ENCODE measurements around the gene TRIM63. TPM values are rescaled to one million over a fixed set of nuclear protein-coding genes. Genes with fewer than 3 reads are reported as not detected.
A peak's percentile ranks its signal among the peaks of the same experiment; 100 is the strongest.

Gene TRIM63
- total RNA-seq, 8 experiments from 2014 or later, result 0.29 to 1.0 (median 0.31) TPM; not detected in 5

- 20 to 100% (median 93%) methylated on average over 1 to 5 of the region's 8 CpGs; no CpG with 5 or more reads in 3 of the 10 experiments for WGBS, 10 experiments
- in situ Hi-C loops (cut with MboI; ENCODE audit: low pct_unique_long_range_greater_than_20kb in 2 of 9, low sequenced_read_pairs in 9 of 9, unreplicated experiment in 9 of 9), result no loop called here
- Histone ChIP-seq H3K4me1 (replicated peaks in 1 of 2) (no peaks in the 10 kb centered on the region), H3K4me3 (no peak overlapping the region), H3K27ac (no peak overlapping the region)
- no peak for ATAC-seq (replicated peaks in 6 of 8)
Observed at GRCh38 chr1:26081267-26082019, 14.0 kb upstream of the TRIM63 start.

GRCh38 chr1:26079960-26080814 is 12.8 kb upstream of the TRIM63 start:
- in situ Hi-C loops (cut with MboI; ENCODE audit: low pct_unique_long_range_greater_than_20kb in 2 of 9, low sequenced_read_pairs in 9 of 9, unreplicated experiment in 9 of 9), result no loop called here
- 34 to 86% (median 63%) methylated on average over 4 to 9 of the region's 9 CpGs; no CpG with 5 or more reads in 1 of the 10 experiments for WGBS, 10 experiments

GRCh38 chr1:26079178-26079563 is 11.7 kb upstream of the TRIM63 start:
- in situ Hi-C loops (cut with MboI; ENCODE audit: low pct_unique_long_range_greater_than_20kb in 2 of 9, low sequenced_read_pairs in 9 of 9, unreplicated experiment in 9 of 9), result no loop called here
- Histone ChIP-seq H3K4me3 (no peak overlapping the region), H3K27ac (no peak overlapping the region), H3K4me1 (replicated peaks in 1 of 2) (no peaks in the 10 kb centered on the region)
- no peak for ATAC-seq (replicated peaks in 6 of 8)
- 40 to 80% (median 67%) methylated on average over 2 to 5 of the region's 7 CpGs; no CpG with 5 or more reads in 7 of the 10 experiments for WGBS, 10 experiments

More at GRCh38 chr1:26079960-26080814, 12.8 kb upstream of the TRIM63 start:
- Histone ChIP-seq H3K4me3 (no peak overlapping the region), H3K4me1 (replicated peaks in 1 of 2) (no peaks in the 10 kb centered on the region), H3K27ac (no peak overlapping the region)
- ATAC-seq (replicated peaks in 6 of 8), result no peak

GRCh38 chr1:26078286-26079177 is 11.1 kb upstream of the TRIM63 start:
- Histone ChIP-seq H3K27ac (no peak overlapping the region), H3K4me1 (replicated peaks in 1 of 2) (no peaks in the 10 kb centered on the region), H3K4me3 (no peak overlapping the region)
- in situ Hi-C loops (cut with MboI; ENCODE audit: low pct_unique_long_range_greater_than_20kb in 2 of 9, low sequenced_read_pairs in 9 of 9, unreplicated experiment in 9 of 9), result no loop called here
- no peak for ATAC-seq (replicated peaks in 6 of 8)
- WGBS, 10 experiments, result 42 to 91% (median 76%) methylated on average over 2 to 8 of the region's 8 CpGs

GRCh38 chr1:26077524-26077923 is 10.1 kb upstream of the TRIM63 start:
- ATAC-seq (replicated peaks in 6 of 8), result no peak
- Histone ChIP-seq H3K27ac (no peak overlapping the region), H3K4me3 (no peak overlapping the region), H3K4me1 (replicated peaks in 1 of 2) (no peaks in the 10 kb centered on the region)
- 100% methylated on average over 1 of the region's 1 CpG; no CpG with 5 or more reads in 4 of the 10 experiments for WGBS, 10 experiments
- in situ Hi-C loops (cut with MboI; ENCODE audit: low pct_unique_long_range_greater_than_20kb in 2 of 9, low sequenced_read_pairs in 9 of 9, unreplicated experiment in 9 of 9), result no loop called here

GRCh38 chr1:26075421-26076144 is 8.2 kb upstream of the TRIM63 start:
- in situ Hi-C loops (cut with MboI; ENCODE audit: low pct_unique_long_range_greater_than_20kb in 2 of 9, low sequenced_read_pairs in 9 of 9, unreplicated experiment in 9 of 9), result no loop called here
- ATAC-seq (replicated peaks in 6 of 8), result no peak
- 58 to 100% (median 81%) methylated on average over 1 to 3 of the region's 3 CpGs; no CpG with 5 or more reads in 2 of the 10 experiments for WGBS, 10 experiments
- Histone ChIP-seq H3K4me1 (replicated peaks in 1 of 2) (no peaks in the 10 kb centered on the region), H3K27ac (no peak overlapping the region), H3K4me3 (no peak overlapping the region)

GRCh38 chr1:26072305-26072704 is 4.9 kb upstream of the TRIM63 start:
- Histone ChIP-seq H3K4me1 (replicated peaks in 1 of 2) (no peaks in the 10 kb centered on the region), H3K4me3 (no peak overlapping the region), H3K27ac (no peak overlapping the region)
- 0 to 87% (median 72%) methylated on average over 1 to 6 of the region's 6 CpGs; no CpG with 5 or more reads in 2 of the 10 experiments for WGBS, 10 experiments
- ATAC-seq (replicated peaks in 6 of 8), result no peak
- in situ Hi-C loops (cut with MboI; ENCODE audit: low pct_unique_long_range_greater_than_20kb in 2 of 9, low sequenced_read_pairs in 9 of 9, unreplicated experiment in 9 of 9), result no loop called here

- 59 to 100% (median 87%) methylated on average over 3 to 6 of the region's 6 CpGs; no CpG with 5 or more reads in 1 of the 10 experiments for WGBS, 10 experiments
- Histone ChIP-seq H3K4me1 (replicated peaks in 1 of 2) (no peaks in the 10 kb centered on the region), H3K27ac (no peak overlapping the region), H3K4me3 (no peak overlapping the region)
- ATAC-seq (replicated peaks in 6 of 8), result no peak
- in situ Hi-C loops (cut with MboI; ENCODE audit: low pct_unique_long_range_greater_than_20kb in 2 of 9, low sequenced_read_pairs in 9 of 9, unreplicated experiment in 9 of 9), result no loop called here
Observed at GRCh38 chr1:26070963-26071342, 3.5 kb upstream of the TRIM63 start.

GRCh38 chr1:26070296-26070962 is 3.0 kb upstream of the TRIM63 start:
- no peak for ATAC-seq (replicated peaks in 6 of 8)
- no peak overlapping the region for H3K27ac ChIP-seq
- no peaks in the 10 kb centered on the region for H3K4me1 ChIP-seq (replicated peaks in 1 of 2)
- H3K4me3 ChIP-seq, result no peak overlapping the region
- 63 to 97% (median 79%) methylated on average over 1 to 4 of the region's 4 CpGs for WGBS, 10 experiments
- in situ Hi-C loops (cut with MboI; ENCODE audit: low pct_unique_long_range_greater_than_20kb in 2 of 9, low sequenced_read_pairs in 9 of 9, unreplicated experiment in 9 of 9), result no loop called here

- Histone ChIP-seq H3K27ac (no peak overlapping the region), H3K4me3 (no peak overlapping the region), H3K4me1 (replicated peaks in 1 of 2) (no peaks in the 10 kb centered on the region)
- WGBS, 10 experiments, result 0 to 83% (median 67%) methylated on average over 1 of the region's 1 CpG; no CpG with 5 or more reads in 3 of the 10 experiments
- ATAC-seq (replicated peaks in 6 of 8), result no peak
- in situ Hi-C loops (cut with MboI; ENCODE audit: low pct_unique_long_range_greater_than_20kb in 2 of 9, low sequenced_read_pairs in 9 of 9, unreplicated experiment in 9 of 9), result no loop called here
Observed at GRCh38 chr1:26069941-26070295, 2.5 kb upstream of the TRIM63 start.

GRCh38 chr1:26066857-26067256 is 573 bp downstream of the TRIM63 start:
- WGBS, 10 experiments, result 0 to 70% (median 44%) methylated on average over 1 to 4 of the region's 4 CpGs; no CpG with 5 or more reads in 5 of the 10 experiments
- in situ Hi-C loops (cut with MboI; ENCODE audit: low pct_unique_long_range_greater_than_20kb in 2 of 9, low sequenced_read_pairs in 9 of 9, unreplicated experiment in 9 of 9), result no loop called here
- no peak overlapping the region for H3K4me3 ChIP-seq
- no peaks in the 10 kb centered on the region for H3K4me1 ChIP-seq (replicated peaks in 1 of 2)
- no peak overlapping the region for H3K27ac ChIP-seq
- peak in 3 of 8 experiments; percentile 33 to 36 (median 33) for ATAC-seq (replicated peaks in 6 of 8)

GRCh38 chr1:26066160-26066559 is 1.3 kb downstream of the TRIM63 start:
- WGBS, 10 experiments, result 20 to 100% (median 67%) methylated on average over 1 to 4 of the region's 15 CpGs; no CpG with 5 or more reads in 3 of the 10 experiments
- Histone ChIP-seq H3K27ac (no peak overlapping the region), H3K4me3 (no peak overlapping the region), H3K4me1 (replicated peaks in 1 of 2) (no peaks in the 10 kb centered on the region)
- in situ Hi-C loops (cut with MboI; ENCODE audit: low pct_unique_long_range_greater_than_20kb in 2 of 9, low sequenced_read_pairs in 9 of 9, unreplicated experiment in 9 of 9), result no loop called here
- ATAC-seq (replicated peaks in 6 of 8), result no peak
